Measurements from ENCODE around the gene PPFIA1. TPM values are rescaled to one million over a fixed set of nuclear protein-coding genes. Genes with fewer than 3 reads are reported as not detected.

The PPFIA1 gene
- total and polyA plus RNA-seq, 2 of the 8 experiments (the other 6 are each of a cell fraction or from before 2014, with no cell fraction given) = 44.3 to 73.5 TPM

- no peak for FAIRE-seq
- no peak overlapping the region for H4K91ac ChIP-seq (replicated peaks; ENCODE audit: insufficient read length, low read length)
- peaks cover 35 to 89% (median 55%) of the 10 kb centered on the region in 4 experiments for H3K36me3 ChIP-seq (ENCODE audit: control insufficient read depth in 2 of 4, insufficient read depth in 4 of 4, low read length in 3 of 4)
- no peak overlapping the region for H2BK20ac ChIP-seq (ENCODE audit: low read length)
- 85% methylated on average over 8 of the region's 8 CpGs; no CpG with 5 or more reads in 1 of the 2 experiments for WGBS, 2 experiments (ENCODE audit: extremely low coverage in 1 of 2, insufficient coverage in 1 of 2, insufficient read length in 1 of 2, insufficient replicate concordance in 2 of 2, low coverage in 1 of 2, low lambda C conversion rate in 2 of 2, missing lambda C conversion rate in 1 of 2)
- ChIA-PET POLR2A (ENCODE audit: partially characterized antibody) (no interaction called here), CTCF (ENCODE audit: partially characterized antibody) (interaction anchor here (0.6 to 1.5 kb wide), 3 partner anchors 39 to 131 kb away, joined by 3 read pairs; no protein-coding TSS in a partner anchor)
- no peak for DNase-seq (ENCODE audit: low read depth in 1 of 2, low spot score in 2 of 2)
- H4K5ac ChIP-seq (ENCODE audit: insufficient read length, low read depth, low read length) = no peak overlapping the region
- no peak overlapping the region for H2AK5ac ChIP-seq (ENCODE audit: low read depth, low read length)
- H2BK15ac ChIP-seq (ENCODE audit: low read length) = no peak overlapping the region
- no peak overlapping the region for H3K4me2 ChIP-seq (ENCODE audit: insufficient read depth in 1 of 2, low read depth in 2 of 2, low read length in 2 of 2)
- no peak overlapping the region for H2BK5ac ChIP-seq (ENCODE audit: low read depth, low read length)
- no peak overlapping the region for H2BK120ac ChIP-seq (replicated peaks; ENCODE audit: low read depth, low read length)
- H2BK12ac ChIP-seq (ENCODE audit: low read depth, low read length) = no peak overlapping the region
- no peak overlapping the region for H3K4me3 ChIP-seq (ENCODE audit: extremely low read depth in 1 of 4, insufficient read depth in 2 of 4, low read depth in 3 of 4, low read length in 4 of 4)
- no peak overlapping the region for H3K14ac ChIP-seq (ENCODE audit: insufficient read length)
- H3K23ac ChIP-seq (ENCODE audit: insufficient read length) = no peak overlapping the region
- no peak overlapping the region for H3K56ac ChIP-seq (replicated peaks; ENCODE audit: insufficient read length, low read depth, low read length)
- H4K20me1 ChIP-seq (replicated peaks in 1 of 2; ENCODE audit: control insufficient read depth in 1 of 2, insufficient read depth in 2 of 2, low read length in 2 of 2) = peaks cover 2 to 8% of the 10 kb centered on the region in 2 experiments
- no peaks in the 10 kb centered on the region for H3K9me3 ChIP-seq (ENCODE audit: insufficient read depth in 2 of 2, low read depth in 1 of 2, low read length in 1 of 2)
- no peak overlapping the region for H2AFZ ChIP-seq (ENCODE audit: low read length)
- H3K4me1 ChIP-seq (replicated peaks in 1 of 4; ENCODE audit: control insufficient read depth in 3 of 4, insufficient read depth in 4 of 4, low read length in 3 of 4) = no peaks in the 10 kb centered on the region
- H3K4ac ChIP-seq (replicated peaks; ENCODE audit: insufficient read length, low read depth, low read length) = no peak overlapping the region
- H3K18ac ChIP-seq (ENCODE audit: extremely low read depth, low read length) = no peak overlapping the region
- no peak overlapping the region for H3K9ac ChIP-seq (replicated peaks in 1 of 4; ENCODE audit: extremely low read depth in 1 of 4, low read depth in 3 of 4, low read length in 3 of 4)
- H3K79me1 ChIP-seq (ENCODE audit: low read depth, low read length) = no peaks in the 10 kb centered on the region
- H3K23me2 ChIP-seq (ENCODE audit: low read depth, low read length) = no peaks in the 10 kb centered on the region
- H3K79me2 ChIP-seq (ENCODE audit: control insufficient read depth in 1 of 2, insufficient read depth in 2 of 2, low read length in 2 of 2) = no peaks in the 10 kb centered on the region
- no peak overlapping the region for H3K27ac ChIP-seq (ENCODE audit: low read depth, low read length)
- H4K8ac ChIP-seq (ENCODE audit: extremely low read depth, insufficient read depth, low read length) = no peak overlapping the region
- H3K27me3 ChIP-seq (replicated peaks in 1 of 4; ENCODE audit: control insufficient read depth in 3 of 4, extremely low read depth in 1 of 4, insufficient read depth in 3 of 4, low read length in 3 of 4) = no peaks in the 10 kb centered on the region
- TF ChIP-seq KDM1A (IDR thresholded peaks at IDR 0.05; ENCODE audit: borderline replicate concordance, low read length) = no peak
- TF ChIP-seq TBP (IDR thresholded peaks at IDR 0.05; ENCODE audit: low read depth, low read length) = no peak
- no peak for TF ChIP-seq RAD21 (IDR thresholded peaks at IDR 0.05 in 1 of 2, conservative IDR thresholded peaks at IDR 0.05 in 1 of 2; ENCODE audit: low read depth in 2 of 2, low read length in 2 of 2)
- TF ChIP-seq SIRT6 (IDR thresholded peaks at IDR 0.05; ENCODE audit: low read length) = no peak
- no peak for TF ChIP-seq EZH2 (IDR thresholded peaks at IDR 0.05; ENCODE audit: low read depth, low read length, severe bottlenecking)
- no peak for TF ChIP-seq GTF2F1 (IDR thresholded peaks at IDR 0.05; ENCODE audit: borderline replicate concordance, low read depth, low read length)
- no peak for TF ChIP-seq ATF3 (IDR thresholded peaks at IDR 0.05; ENCODE audit: insufficient read depth, low read depth, low read length)
- TF ChIP-seq SRF (IDR thresholded peaks at IDR 0.05; ENCODE audit: low read depth, low read length) = no peak
- TF ChIP-seq RXRA (IDR thresholded peaks at IDR 0.05; ENCODE audit: insufficient read depth, low read depth, low read length) = no peak
- TF ChIP-seq KDM5A (IDR thresholded peaks at IDR 0.05; ENCODE audit: low read length) = no peak
- TF ChIP-seq SP1 (IDR thresholded peaks at IDR 0.05; ENCODE audit: low read depth, low read length) = no peak
- TF ChIP-seq SIN3A (conservative IDR thresholded peaks at IDR 0.05 in 1 of 2, IDR thresholded peaks at IDR 0.05 in 1 of 2; ENCODE audit: low read depth in 1 of 2, low read length in 2 of 2) = no peak
Measured at GRCh38 chr11:70359451-70360205, 89.1 kb downstream of the PPFIA1 start.

All from H1 (cell line).